ENCODE results near the gene PPL. TPM values are rescaled to one million over a fixed set of nuclear protein-coding genes. Genes with fewer than 3 reads are reported as not detected.

Gene PPL
- total and polyA plus RNA-seq, 2 of the 13 experiments (the other 11 are each of a cell fraction or from before 2014, with no cell fraction given): 5.7 to 6.6 TPM

DNA sequence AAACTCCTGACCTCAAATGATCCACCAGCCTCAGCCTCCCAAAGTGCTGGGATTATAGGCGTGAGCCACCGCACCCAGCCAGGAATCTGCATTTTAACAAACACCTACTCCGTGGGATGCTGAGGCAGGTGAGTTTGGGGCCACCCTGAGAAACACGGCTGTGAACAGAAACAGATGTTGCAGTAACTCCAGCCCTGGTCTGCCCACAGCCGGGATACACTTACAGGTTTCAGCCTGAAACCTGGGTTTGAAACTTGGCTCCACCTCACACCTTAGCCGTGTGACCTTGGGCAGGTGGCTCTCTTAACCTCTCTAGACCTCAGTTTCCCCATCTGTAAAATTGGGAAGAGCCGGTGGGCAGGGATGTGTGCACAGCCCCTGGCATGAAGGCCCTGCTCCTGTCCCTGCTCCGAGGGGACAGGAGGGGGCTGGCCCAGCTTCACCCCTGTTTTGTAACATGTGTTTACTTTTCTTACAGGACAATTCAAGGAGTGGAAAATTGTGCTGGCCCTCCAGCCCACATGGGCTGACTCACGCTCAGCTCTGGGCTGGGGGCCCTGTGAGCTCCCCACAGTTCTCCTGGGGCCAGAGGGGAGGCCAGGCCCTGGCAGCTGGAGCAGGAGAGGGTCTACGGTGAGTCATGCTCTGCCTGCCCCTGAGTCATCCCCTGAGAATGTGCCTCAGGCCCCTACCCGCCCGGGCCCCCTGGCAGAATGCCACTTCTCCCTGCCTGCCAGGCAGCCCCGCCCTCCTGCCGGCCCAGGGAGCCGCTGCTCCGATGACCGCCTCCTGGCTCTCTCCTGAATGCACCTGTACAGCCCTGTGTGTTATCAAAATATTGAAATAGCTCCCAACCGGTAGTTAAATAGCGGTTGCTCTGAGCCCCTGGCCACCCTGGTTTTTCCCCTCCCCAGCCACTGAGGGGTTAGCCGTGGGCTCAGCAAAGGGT lies 7.7 kb upstream of the PPL start (continued):
- TF ChIP-seq, protein P1, sequence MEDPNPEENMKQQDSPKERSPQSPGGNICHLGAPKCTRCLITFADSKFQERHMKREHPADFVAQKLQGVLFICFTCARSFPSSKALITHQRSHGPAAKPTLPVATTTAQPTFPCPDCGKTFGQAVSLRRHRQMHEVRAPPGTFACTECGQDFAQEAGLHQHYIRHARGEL (CRISPR knock-in tag; IDR thresholded peaks at IDR 0.05): no peak
- peak; percentile 99 for TF ChIP-seq JUND (CRISPR knock-in tag; IDR thresholded peaks at IDR 0.05)
- no peak for TF ChIP-seq ZNF296 (CRISPR knock-in tag; conservative IDR thresholded peaks at IDR 0.05)
- 0 out of 2 replicates have a peak, but pooled peaks have one; percentile 17 for TF ChIP-seq ZFP62 (CRISPR knock-in tag; IDR thresholded peaks at IDR 0.05)
- TF ChIP-seq, protein P2, sequence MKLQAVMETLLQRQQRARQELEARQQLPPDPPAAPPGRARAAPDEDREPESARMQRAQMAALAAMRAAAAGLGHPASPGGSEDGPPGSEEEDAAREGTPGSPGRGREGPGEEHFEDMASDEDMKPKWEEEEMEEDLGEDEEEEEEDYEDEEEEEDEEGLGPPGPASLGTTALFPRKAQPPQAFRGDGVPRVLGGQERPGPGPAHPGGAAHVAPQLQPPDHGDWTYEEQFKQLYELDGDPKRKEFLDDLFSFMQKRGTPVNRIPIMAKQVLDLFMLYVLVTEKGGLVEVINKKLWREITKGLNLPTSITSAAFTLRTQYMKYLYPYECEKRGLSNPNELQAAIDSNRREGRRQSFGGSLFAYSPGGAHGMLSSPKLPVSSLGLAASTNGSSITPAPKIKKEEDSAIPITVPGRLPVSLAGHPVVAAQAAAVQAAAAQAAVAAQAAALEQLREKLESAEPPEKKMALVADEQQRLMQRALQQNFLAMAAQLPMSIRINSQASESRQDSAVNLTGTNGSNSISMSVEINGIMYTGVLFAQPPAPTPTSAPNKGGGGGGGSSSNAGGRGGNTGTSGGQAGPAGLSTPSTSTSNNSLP (IDR thresholded peaks at IDR 0.05; ENCODE audit: low read depth, low read length): no peak
- TF ChIP-seq ZBTB3 (CRISPR knock-in tag; IDR thresholded peaks at IDR 0.05; ENCODE audit: borderline replicate concordance, low read depth): no peak
- TF ChIP-seq, protein P3, sequence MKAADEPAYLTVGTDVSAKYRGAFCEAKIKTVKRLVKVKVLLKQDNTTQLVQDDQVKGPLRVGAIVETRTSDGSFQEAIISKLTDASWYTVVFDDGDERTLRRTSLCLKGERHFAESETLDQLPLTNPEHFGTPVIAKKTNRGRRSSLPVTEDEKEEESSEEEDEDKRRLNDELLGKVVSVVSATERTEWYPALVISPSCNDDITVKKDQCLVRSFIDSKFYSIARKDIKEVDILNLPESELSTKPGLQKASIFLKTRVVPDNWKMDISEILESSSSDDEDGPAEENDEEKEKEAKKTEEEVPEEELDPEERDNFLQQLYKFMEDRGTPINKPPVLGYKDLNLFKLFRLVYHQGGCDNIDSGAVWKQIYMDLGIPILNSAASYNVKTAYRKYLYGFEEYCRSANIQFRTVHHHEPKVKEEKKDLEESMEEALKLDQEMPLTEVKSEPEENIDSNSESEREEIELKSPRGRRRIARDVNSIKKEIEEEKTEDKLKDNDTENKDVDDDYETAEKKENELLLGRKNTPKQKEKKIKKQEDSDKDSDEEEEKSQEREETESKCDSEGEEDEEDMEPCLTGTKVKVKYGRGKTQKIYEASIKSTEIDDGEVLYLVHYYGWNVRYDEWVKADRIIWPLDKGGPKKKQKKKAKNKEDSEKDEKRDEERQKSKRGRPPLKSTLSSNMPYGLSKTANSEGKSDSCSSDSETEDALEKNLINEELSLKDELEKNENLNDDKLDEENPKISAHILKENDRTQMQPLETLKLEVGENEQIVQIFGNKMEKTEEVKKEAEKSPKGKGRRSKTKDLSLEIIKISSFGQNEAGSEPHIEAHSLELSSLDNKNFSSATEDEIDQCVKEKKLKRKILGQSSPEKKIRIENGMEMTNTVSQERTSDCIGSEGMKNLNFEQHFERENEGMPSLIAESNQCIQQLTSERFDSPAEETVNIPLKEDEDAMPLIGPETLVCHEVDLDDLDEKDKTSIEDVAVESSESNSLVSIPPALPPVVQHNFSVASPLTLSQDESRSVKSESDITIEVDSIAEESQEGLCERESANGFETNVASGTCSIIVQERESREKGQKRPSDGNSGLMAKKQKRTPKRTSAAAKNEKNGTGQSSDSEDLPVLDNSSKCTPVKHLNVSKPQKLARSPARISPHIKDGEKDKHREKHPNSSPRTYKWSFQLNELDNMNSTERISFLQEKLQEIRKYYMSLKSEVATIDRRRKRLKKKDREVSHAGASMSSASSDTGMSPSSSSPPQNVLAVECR (CRISPR knock-in tag; IDR thresholded peaks at IDR 0.05; ENCODE audit: borderline replicate concordance): peak; percentile 68; the same call in 1 of the 2 replicates
- peak; percentile 83; the same call in 1 of the 2 replicates for TF ChIP-seq YEATS2 (CRISPR knock-in tag; IDR thresholded peaks at IDR 0.05; ENCODE audit: borderline replicate concordance)
- TF ChIP-seq RFXAP (CRISPR knock-in tag; IDR thresholded peaks at IDR 0.05; ENCODE audit: borderline replicate concordance): peak; percentile 56; the same call in 1 of the 2 replicates
- no peak for TF ChIP-seq GLI4 (CRISPR knock-in tag; IDR thresholded peaks at IDR 0.05; ENCODE audit: borderline replicate concordance)
- TF ChIP-seq MYC (CRISPR knock-in tag; IDR thresholded peaks at IDR 0.05; ENCODE audit: borderline replicate concordance): peak; percentile 63; the same call in 1 of the 2 replicates
- TF ChIP-seq ZNF883 (CRISPR knock-in tag; IDR thresholded peaks at IDR 0.05; ENCODE audit: not compliant biosample characterization): peak; percentile 80
- TF ChIP-seq ZNF326 (CRISPR knock-in tag; IDR thresholded peaks at IDR 0.05; ENCODE audit: borderline replicate concordance): no peak
- no peak for TF ChIP-seq MED13 (CRISPR knock-in tag; IDR thresholded peaks at IDR 0.05)
- no peak; the same call in 1 of the 2 replicates for TF ChIP-seq ZNF607 (CRISPR knock-in tag; IDR thresholded peaks at IDR 0.05; ENCODE audit: borderline replicate concordance)
- TF ChIP-seq, protein P4, sequence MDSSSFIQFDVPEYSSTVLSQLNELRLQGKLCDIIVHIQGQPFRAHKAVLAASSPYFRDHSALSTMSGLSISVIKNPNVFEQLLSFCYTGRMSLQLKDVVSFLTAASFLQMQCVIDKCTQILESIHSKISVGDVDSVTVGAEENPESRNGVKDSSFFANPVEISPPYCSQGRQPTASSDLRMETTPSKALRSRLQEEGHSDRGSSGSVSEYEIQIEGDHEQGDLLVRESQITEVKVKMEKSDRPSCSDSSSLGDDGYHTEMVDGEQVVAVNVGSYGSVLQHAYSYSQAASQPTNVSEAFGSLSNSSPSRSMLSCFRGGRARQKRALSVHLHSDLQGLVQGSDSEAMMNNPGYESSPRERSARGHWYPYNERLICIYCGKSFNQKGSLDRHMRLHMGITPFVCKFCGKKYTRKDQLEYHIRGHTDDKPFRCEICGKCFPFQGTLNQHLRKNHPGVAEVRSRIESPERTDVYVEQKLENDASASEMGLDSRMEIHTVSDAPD (CRISPR knock-in tag; IDR thresholded peaks at IDR 0.05): no peak

Measured in HepG2 (cell line).